Measurements from ENCODE around the gene CAMK1D.

The CAMK1D gene

DNA sequence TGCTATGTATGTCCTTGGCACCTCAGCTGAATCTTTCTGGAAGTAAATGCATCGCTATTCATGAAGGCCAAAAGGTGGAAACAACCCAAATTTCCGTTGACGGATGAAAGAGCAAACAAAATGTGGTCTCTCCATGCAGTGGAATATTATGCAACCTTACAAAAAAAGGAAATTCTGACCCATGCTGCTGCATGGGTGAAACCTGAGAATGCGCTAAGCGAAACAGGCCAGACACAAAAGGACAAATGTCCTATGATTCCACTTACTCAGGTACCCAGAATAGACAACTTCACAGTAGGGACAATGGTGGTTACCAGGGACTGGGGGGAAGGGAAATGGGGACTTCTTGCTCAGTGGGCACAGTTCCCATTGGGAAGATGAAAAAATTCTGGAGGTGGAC, 158.8 kb downstream of the CAMK1D start:
- Histone ChIP-seq H3K36me3 (ENCODE audit: control insufficient read depth in 5 of 5, insufficient read depth in 5 of 5, low read length in 5 of 5) (no peaks in the 10 kb centered on the region), H3K4me3 (ENCODE audit: low read depth in 1 of 5, low read length in 5 of 5) (no peak overlapping the region), H3K27me3 (ENCODE audit: control insufficient read depth in 5 of 5, insufficient read depth in 4 of 5, low read length in 5 of 5) (no peaks in the 10 kb centered on the region), H3K9me3 (ENCODE audit: control insufficient read depth in 5 of 5, low read length in 5 of 5) (no peaks in the 10 kb centered on the region), H3K4me1 (ENCODE audit: control insufficient read depth in 5 of 5, insufficient read depth in 5 of 5, low read length in 5 of 5) (peaks cover 0 to 4% (median 0%) of the 10 kb centered on the region in 5 donors), H3K9ac (ENCODE audit: low read length in 5 of 5) (no peak overlapping the region), H3K27ac (ENCODE audit: low read depth, low read length) (no peak overlapping the region)

DNA sequence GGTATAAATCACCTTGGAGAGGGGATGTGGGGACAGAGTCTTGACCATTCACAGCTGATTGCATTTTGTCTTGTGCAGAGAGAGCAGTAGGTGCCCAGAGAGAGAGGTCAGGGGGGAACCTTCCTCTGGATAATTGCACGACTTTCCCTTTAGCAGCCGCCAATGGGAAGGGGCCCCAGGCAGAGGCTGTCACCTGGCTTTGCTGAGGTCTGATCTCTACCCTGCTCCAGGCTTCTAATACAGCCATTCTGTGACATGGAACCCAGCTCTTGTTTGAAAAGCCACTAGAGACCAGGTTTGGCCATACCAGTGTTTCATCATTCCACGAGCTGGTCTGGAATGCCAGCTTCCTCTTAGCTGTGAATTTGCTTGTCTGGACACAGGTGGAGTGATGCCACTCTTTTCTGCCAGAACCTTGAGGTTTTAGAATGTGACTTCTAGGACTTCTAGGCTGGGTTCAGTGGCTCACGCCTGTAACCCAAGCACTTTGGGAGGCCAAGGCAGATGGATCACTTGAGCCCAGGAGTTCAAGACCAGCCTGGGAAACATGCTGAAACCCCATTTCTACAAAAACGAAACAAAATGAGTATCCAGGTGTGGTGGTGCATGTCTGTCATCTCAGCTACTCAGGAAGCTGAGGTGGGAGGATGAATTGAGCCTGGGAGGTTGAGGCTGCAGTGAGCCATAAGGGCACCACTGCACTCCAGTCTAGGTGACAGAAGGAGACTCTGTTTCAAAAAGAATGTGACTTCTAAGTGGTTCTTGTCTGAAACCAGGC, 159.9 kb downstream of the CAMK1D start:
- H3K9ac ChIP-seq (ENCODE audit: low read length in 5 of 5): no peak overlapping the region
- peaks cover 0 to 4% (median 0%) of the 10 kb centered on the region in 5 donors for H3K4me1 ChIP-seq (ENCODE audit: control insufficient read depth in 5 of 5, insufficient read depth in 5 of 5, low read length in 5 of 5)

DNA sequence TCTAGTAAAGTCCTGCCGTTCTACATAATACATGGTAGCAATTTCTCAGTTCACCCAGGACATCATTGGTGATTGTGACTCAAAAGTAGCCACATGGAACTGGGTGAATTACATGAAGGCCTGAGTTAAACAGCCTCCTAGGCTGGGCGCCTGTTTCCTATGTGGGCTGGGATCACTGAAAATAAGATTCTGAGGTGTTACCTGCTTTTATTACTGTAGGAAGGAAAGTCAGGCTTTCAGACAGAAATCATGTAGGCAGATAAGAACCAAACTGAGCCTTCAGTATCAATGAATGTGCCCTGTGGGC, 160.4 kb downstream of the CAMK1D start:
- H3K27ac ChIP-seq (ENCODE audit: low read depth, low read length): no peak overlapping the region
- no peaks in the 10 kb centered on the region for H3K9me3 ChIP-seq (ENCODE audit: control insufficient read depth in 5 of 5, low read length in 5 of 5)
- H3K36me3 ChIP-seq (ENCODE audit: control insufficient read depth in 5 of 5, insufficient read depth in 5 of 5, low read length in 5 of 5): no peaks in the 10 kb centered on the region
- H3K4me3 ChIP-seq (ENCODE audit: low read depth in 1 of 5, low read length in 5 of 5): no peak overlapping the region
- H3K4me1 ChIP-seq (ENCODE audit: control insufficient read depth in 5 of 5, insufficient read depth in 5 of 5, low read length in 5 of 5): peaks cover 0 to 4% (median 0%) of the 10 kb centered on the region in 5 donors
- no peaks in the 10 kb centered on the region for H3K27me3 ChIP-seq (ENCODE audit: control insufficient read depth in 5 of 5, insufficient read depth in 4 of 5, low read length in 5 of 5)
- no peak overlapping the region for H3K9ac ChIP-seq (ENCODE audit: low read length in 5 of 5)

More for the DNA sequence above, 159.9 kb downstream of the CAMK1D start:
- no peak overlapping the region for H3K4me3 ChIP-seq (ENCODE audit: low read depth in 1 of 5, low read length in 5 of 5)
- H3K9me3 ChIP-seq (ENCODE audit: control insufficient read depth in 5 of 5, low read length in 5 of 5): no peaks in the 10 kb centered on the region
- H3K27ac ChIP-seq (ENCODE audit: low read depth, low read length): no peak overlapping the region
- no peaks in the 10 kb centered on the region for H3K36me3 ChIP-seq (ENCODE audit: control insufficient read depth in 5 of 5, insufficient read depth in 5 of 5, low read length in 5 of 5)
- no peaks in the 10 kb centered on the region for H3K27me3 ChIP-seq (ENCODE audit: control insufficient read depth in 5 of 5, insufficient read depth in 4 of 5, low read length in 5 of 5)

DNA sequence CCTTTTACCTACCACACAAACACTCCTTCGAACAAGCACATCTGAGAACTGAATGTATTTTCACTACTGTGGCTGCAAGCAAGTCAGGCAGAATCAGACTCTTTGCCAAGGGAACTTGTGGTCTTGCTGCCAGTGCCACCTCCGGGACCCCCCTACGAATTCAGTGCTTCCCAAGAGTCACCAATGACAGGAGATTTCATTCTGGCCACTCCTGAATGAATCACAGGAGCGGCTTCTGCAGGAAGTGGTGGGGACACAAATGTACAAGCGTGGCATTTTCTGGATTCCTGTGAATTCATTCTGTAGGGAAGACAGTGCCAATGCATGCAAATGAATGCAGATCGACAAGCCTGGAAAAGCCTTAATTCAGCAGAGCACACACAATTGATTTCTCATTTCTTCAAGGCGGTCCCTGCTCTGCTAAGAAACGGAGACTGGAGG, 161.2 kb downstream of the CAMK1D start:
- no peaks in the 10 kb centered on the region for H3K36me3 ChIP-seq (ENCODE audit: control insufficient read depth in 5 of 5, insufficient read depth in 5 of 5, low read length in 5 of 5)
- H3K9me3 ChIP-seq (ENCODE audit: control insufficient read depth in 5 of 5, low read length in 5 of 5): no peaks in the 10 kb centered on the region
- H3K9ac ChIP-seq (ENCODE audit: low read length in 5 of 5): no peak overlapping the region
- H3K4me3 ChIP-seq (ENCODE audit: low read depth in 1 of 5, low read length in 5 of 5): no peak overlapping the region
- no peaks in the 10 kb centered on the region for H3K27me3 ChIP-seq (ENCODE audit: control insufficient read depth in 5 of 5, insufficient read depth in 4 of 5, low read length in 5 of 5)
- peaks cover 0 to 4% (median 0%) of the 10 kb centered on the region in 5 donors for H3K4me1 ChIP-seq (ENCODE audit: control insufficient read depth in 5 of 5, insufficient read depth in 5 of 5, low read length in 5 of 5)
- H3K27ac ChIP-seq (ENCODE audit: low read depth, low read length): no peak overlapping the region

DNA sequence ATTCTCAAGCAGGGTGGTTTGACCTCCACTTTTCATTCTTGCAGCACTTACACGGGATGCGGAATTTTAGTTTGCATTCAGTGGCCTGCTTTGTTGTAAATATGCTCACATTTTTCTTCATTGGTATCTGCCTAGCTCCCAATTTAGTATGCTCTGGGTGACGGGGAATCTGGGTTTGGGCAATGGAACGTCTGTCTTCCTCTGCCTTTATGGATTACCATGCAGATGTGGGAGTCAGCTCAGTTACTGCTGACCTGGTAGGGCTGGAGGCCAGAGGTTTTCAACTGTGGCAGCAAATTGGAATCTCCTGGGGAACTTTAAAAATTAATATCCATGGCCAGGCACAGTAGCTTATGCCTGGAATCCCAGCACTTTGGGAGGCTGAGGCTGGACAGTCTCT, 161.6 kb downstream of the CAMK1D start:
- Histone ChIP-seq H3K4me1 (ENCODE audit: control insufficient read depth in 5 of 5, insufficient read depth in 5 of 5, low read length in 5 of 5) (peaks cover 0 to 4% (median 0%) of the 10 kb centered on the region in 5 donors), H3K27me3 (ENCODE audit: control insufficient read depth in 5 of 5, insufficient read depth in 4 of 5, low read length in 5 of 5) (no peaks in the 10 kb centered on the region), H3K9me3 (ENCODE audit: control insufficient read depth in 5 of 5, low read length in 5 of 5) (no peaks in the 10 kb centered on the region), H3K4me3 (ENCODE audit: low read depth in 1 of 5, low read length in 5 of 5) (no peak overlapping the region), H3K9ac (ENCODE audit: low read length in 5 of 5) (no peak overlapping the region), H3K27ac (ENCODE audit: low read depth, low read length) (no peak overlapping the region), H3K36me3 (ENCODE audit: control insufficient read depth in 5 of 5, insufficient read depth in 5 of 5, low read length in 5 of 5) (no peaks in the 10 kb centered on the region)

DNA sequence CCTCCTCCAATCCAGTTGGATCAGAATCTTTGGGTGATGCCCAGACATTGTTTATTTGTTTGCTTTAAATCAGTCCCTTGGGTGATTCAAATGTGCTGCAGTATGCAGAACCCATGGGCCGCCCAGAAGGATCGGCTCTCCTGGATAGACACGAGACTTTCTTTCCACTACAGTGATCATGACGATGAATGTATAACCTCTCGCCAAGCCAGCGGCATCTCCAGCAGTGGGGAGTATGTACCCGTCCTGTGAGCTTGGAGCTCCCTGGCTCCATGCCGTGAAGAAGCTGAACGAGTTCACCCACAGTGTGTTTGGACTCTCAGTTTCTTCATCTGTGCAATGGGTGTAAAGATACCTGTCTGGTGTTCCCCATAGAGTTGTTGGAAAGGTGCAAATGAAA, 162.3 kb downstream of the CAMK1D start:
- peaks cover 0 to 4% (median 0%) of the 10 kb centered on the region in 5 donors for H3K4me1 ChIP-seq (ENCODE audit: control insufficient read depth in 5 of 5, insufficient read depth in 5 of 5, low read length in 5 of 5)
- H3K27ac ChIP-seq (ENCODE audit: low read depth, low read length): no peak overlapping the region
- no peak overlapping the region for H3K4me3 ChIP-seq (ENCODE audit: low read depth in 1 of 5, low read length in 5 of 5)
- H3K9ac ChIP-seq (ENCODE audit: low read length in 5 of 5): no peak overlapping the region
- H3K36me3 ChIP-seq (ENCODE audit: control insufficient read depth in 5 of 5, insufficient read depth in 5 of 5, low read length in 5 of 5): no peaks in the 10 kb centered on the region
- H3K9me3 ChIP-seq (ENCODE audit: control insufficient read depth in 5 of 5, low read length in 5 of 5): no peaks in the 10 kb centered on the region
- no peaks in the 10 kb centered on the region for H3K27me3 ChIP-seq (ENCODE audit: control insufficient read depth in 5 of 5, insufficient read depth in 4 of 5, low read length in 5 of 5)

DNA sequence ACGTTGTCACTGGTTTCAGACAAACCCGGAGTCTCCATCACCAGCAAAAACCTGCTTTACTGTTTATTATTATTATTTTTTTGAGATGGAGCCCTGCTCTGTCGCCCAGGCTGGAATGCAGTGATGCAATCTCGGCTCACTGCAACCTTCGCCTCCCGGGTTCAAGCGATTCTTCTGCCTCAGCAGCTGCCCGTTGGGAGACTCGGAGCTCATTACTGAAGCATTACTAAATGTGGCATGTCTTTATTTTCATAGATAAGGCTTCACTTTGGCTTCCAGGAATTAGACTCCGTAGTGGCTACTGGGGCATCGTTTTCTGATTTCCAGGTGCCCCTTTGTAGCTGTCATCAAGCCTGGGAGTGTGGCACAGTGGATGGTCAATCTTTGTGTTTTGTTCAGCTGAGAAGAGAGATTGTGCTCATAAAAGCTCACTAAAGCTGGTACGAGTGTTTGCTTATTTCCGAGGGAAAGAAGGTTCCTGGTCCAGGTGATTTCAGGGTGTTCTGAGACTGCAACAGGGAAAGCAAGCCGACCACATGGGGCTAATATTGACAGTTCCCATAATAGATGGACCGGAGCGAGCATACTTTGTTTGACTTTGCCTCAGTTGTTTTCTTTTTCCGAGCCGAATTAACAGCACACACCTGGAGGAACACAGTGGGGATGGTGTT, 163.1 kb downstream of the CAMK1D start:
- H3K27ac ChIP-seq (ENCODE audit: low read depth, low read length): no peak overlapping the region
- no peaks in the 10 kb centered on the region for H3K36me3 ChIP-seq (ENCODE audit: control insufficient read depth in 5 of 5, insufficient read depth in 5 of 5, low read length in 5 of 5)
- no peaks in the 10 kb centered on the region for H3K27me3 ChIP-seq (ENCODE audit: control insufficient read depth in 5 of 5, insufficient read depth in 4 of 5, low read length in 5 of 5)
- H3K9ac ChIP-seq (ENCODE audit: low read length in 5 of 5): no peak overlapping the region
- H3K9me3 ChIP-seq (ENCODE audit: control insufficient read depth in 5 of 5, low read length in 5 of 5): no peaks in the 10 kb centered on the region
- peaks cover 0 to 4% (median 0%) of the 10 kb centered on the region in 5 donors for H3K4me1 ChIP-seq (ENCODE audit: control insufficient read depth in 5 of 5, insufficient read depth in 5 of 5, low read length in 5 of 5)
- no peak overlapping the region for H3K4me3 ChIP-seq (ENCODE audit: low read depth in 1 of 5, low read length in 5 of 5)

DNA sequence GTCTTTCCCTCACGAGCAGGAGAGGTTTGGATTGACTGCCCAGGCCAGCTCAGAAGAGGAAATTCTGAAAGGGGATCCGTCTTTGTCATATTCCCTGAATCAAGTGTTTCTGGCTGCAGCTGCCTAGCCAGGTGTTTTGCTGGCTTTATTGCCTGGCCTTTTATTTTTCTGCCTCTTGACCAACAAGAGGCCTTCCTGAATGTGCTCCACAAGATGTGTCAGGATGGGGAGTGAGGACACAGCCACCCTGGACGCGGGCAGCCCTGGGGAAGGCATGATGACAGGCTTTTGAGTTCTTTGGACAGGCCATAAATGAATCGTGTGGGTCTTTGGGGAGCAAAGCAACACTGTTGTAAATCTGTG, 163.6 kb downstream of the CAMK1D start:
- Histone ChIP-seq H3K27ac (ENCODE audit: low read depth, low read length) (no peak overlapping the region), H3K4me1 (ENCODE audit: control insufficient read depth in 5 of 5, insufficient read depth in 5 of 5, low read length in 5 of 5) (peaks cover 0 to 4% (median 0%) of the 10 kb centered on the region in 5 donors), H3K9ac (ENCODE audit: low read length in 5 of 5) (no peak overlapping the region), H3K36me3 (ENCODE audit: control insufficient read depth in 5 of 5, insufficient read depth in 5 of 5, low read length in 5 of 5) (no peaks in the 10 kb centered on the region), H3K9me3 (ENCODE audit: control insufficient read depth in 5 of 5, low read length in 5 of 5) (no peaks in the 10 kb centered on the region), H3K27me3 (ENCODE audit: control insufficient read depth in 5 of 5, insufficient read depth in 4 of 5, low read length in 5 of 5) (no peaks in the 10 kb centered on the region), H3K4me3 (ENCODE audit: low read depth in 1 of 5, low read length in 5 of 5) (no peak overlapping the region)

DNA sequence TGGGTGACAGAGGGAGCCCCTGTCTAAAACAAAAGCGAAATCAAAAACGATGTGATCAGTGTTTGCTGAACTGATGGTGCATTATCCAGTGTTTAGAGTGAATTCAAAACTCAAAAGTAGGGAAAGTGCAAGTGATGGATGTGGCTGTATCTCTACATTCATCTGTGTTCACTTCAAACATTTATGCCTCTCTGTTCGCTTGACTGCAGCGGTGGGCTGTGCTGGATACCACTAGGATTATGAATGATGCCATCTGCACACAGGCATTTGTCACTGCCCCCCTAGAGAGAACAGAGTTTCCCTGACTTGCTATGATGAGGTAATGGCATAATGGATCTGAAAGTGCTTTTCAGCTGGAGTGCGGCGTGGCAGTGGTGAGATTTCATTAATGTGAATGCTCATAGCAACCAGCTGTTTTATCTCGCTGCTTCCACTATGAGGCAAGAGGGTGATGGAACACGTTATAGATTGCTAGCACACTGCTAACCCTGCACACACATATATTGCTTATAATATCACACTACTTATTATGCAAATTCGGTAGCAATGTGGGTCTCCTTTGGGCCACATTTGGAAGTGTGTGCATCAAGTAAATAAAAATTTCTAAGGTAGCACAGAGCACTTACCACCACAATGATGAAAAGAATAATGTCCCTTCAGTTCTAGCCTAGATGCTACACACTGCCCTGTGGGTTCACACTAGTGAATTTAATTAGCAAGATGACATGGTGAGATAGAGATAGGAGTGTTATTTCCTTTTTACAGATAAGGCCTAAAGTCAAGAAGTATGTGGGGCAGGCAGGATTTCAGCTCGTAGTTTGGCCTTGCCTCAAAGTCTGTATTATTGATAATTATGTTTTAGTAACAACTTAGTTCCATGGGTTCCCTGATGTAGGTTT, 164.7 kb downstream of the CAMK1D start:
- H3K36me3 ChIP-seq (ENCODE audit: control insufficient read depth in 5 of 5, insufficient read depth in 5 of 5, low read length in 5 of 5): no peaks in the 10 kb centered on the region
- no peaks in the 10 kb centered on the region for H3K9me3 ChIP-seq (ENCODE audit: control insufficient read depth in 5 of 5, low read length in 5 of 5)
- H3K4me1 ChIP-seq (ENCODE audit: control insufficient read depth in 5 of 5, insufficient read depth in 5 of 5, low read length in 5 of 5): peaks cover 0 to 4% (median 0%) of the 10 kb centered on the region in 5 donors
- no peak overlapping the region for H3K27ac ChIP-seq (ENCODE audit: low read depth, low read length)
- no peak overlapping the region for H3K9ac ChIP-seq (ENCODE audit: low read length in 5 of 5)
- H3K27me3 ChIP-seq (ENCODE audit: control insufficient read depth in 5 of 5, insufficient read depth in 4 of 5, low read length in 5 of 5): no peaks in the 10 kb centered on the region
- H3K4me3 ChIP-seq (ENCODE audit: low read depth in 1 of 5, low read length in 5 of 5): no peak overlapping the region

DNA sequence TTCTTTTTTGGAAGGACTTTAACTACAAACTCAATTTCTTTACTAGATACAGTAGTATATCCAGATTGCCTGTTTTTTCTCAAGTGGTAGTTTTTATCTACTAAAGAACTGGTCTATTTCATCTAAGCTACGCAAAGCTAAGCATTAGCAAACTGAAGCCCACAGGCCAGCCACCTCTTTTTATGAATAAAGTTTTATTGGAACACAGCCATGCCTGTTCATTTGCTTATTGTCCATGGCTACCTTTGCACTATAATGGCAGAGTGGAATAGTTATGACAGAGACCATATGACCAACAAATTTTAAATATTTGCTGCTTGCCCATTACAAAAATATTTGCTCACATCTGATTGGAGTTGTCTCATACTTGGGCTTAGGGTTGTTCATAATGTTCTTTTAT, 168.7 kb downstream of the CAMK1D start:
- Histone ChIP-seq H3K4me1 (ENCODE audit: control insufficient read depth in 5 of 5, insufficient read depth in 5 of 5, low read length in 5 of 5) (no peaks in the 10 kb centered on the region), H3K9ac (ENCODE audit: low read length in 5 of 5) (no peak overlapping the region), H3K9me3 (ENCODE audit: control insufficient read depth in 5 of 5, low read length in 5 of 5) (peaks cover 0 to 5% (median 0%) of the 10 kb centered on the region in 5 donors), H3K27me3 (ENCODE audit: control insufficient read depth in 5 of 5, insufficient read depth in 4 of 5, low read length in 5 of 5) (no peaks in the 10 kb centered on the region), H3K27ac (ENCODE audit: low read depth, low read length) (no peak overlapping the region), H3K4me3 (ENCODE audit: low read depth in 1 of 5, low read length in 5 of 5) (no peak overlapping the region), H3K36me3 (ENCODE audit: control insufficient read depth in 5 of 5, insufficient read depth in 5 of 5, low read length in 5 of 5) (no peaks in the 10 kb centered on the region)

Data from subcutaneous abdominal adipose tissue (tissue), 5 donors.